ENCODE measurements around the gene JPH4.

The JPH4 gene

GRCh38 chr14:23543403-23543802, 35.2 kb downstream of the JPH4 start:
- DNase-seq (ENCODE audit: low spot score), result no peak
- TF ChIP-seq, protein P1, sequence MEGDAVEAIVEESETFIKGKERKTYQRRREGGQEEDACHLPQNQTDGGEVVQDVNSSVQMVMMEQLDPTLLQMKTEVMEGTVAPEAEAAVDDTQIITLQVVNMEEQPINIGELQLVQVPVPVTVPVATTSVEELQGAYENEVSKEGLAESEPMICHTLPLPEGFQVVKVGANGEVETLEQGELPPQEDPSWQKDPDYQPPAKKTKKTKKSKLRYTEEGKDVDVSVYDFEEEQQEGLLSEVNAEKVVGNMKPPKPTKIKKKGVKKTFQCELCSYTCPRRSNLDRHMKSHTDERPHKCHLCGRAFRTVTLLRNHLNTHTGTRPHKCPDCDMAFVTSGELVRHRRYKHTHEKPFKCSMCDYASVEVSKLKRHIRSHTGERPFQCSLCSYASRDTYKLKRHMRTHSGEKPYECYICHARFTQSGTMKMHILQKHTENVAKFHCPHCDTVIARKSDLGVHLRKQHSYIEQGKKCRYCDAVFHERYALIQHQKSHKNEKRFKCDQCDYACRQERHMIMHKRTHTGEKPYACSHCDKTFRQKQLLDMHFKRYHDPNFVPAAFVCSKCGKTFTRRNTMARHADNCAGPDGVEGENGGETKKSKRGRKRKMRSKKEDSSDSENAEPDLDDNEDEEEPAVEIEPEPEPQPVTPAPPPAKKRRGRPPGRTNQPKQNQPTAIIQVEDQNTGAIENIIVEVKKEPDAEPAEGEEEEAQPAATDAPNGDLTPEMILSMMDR (IDR thresholded peaks at IDR 0.05; ENCODE audit: extremely low read depth, insufficient read depth, missing control alignments), result no peak
- in situ Hi-C loops (cut with MboI; ENCODE audit: low pct_unique_long_range_greater_than_20kb, low sequenced_read_pairs, unreplicated experiment), result loop anchor here (10.0 kb wide), 1 partner anchor 59 kb away; no protein-coding TSS in a partner anchor

DNA sequence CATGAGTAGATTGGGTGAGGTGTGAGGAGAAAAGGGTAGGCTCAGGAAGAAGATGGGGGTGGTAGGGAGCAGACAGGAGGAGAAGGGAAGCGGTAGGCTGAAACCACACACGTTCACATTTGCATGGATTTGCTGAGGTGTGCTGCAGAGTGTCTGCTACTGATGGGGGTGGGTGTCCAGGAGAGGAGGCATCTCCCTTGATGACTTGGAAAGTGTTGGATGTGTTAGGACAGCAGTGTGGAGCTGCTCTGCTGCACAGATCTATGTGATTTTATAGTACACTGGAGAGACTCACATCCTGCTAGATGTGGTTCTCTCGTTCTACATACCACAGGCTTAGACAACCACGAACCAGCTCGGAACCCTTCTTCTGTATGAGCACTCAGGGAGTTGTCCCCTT, 36.3 kb downstream of the JPH4 start:
- in situ Hi-C loops (cut with MboI; ENCODE audit: low pct_unique_long_range_greater_than_20kb, low sequenced_read_pairs, unreplicated experiment), result loop anchor here (10.0 kb wide), 1 partner anchor 57 kb away; no protein-coding TSS in a partner anchor
- TF ChIP-seq, protein P1 (IDR thresholded peaks at IDR 0.05; ENCODE audit: extremely low read depth, insufficient read depth, missing control alignments), result no peak
- no peak for DNase-seq (ENCODE audit: low spot score)

DNA sequence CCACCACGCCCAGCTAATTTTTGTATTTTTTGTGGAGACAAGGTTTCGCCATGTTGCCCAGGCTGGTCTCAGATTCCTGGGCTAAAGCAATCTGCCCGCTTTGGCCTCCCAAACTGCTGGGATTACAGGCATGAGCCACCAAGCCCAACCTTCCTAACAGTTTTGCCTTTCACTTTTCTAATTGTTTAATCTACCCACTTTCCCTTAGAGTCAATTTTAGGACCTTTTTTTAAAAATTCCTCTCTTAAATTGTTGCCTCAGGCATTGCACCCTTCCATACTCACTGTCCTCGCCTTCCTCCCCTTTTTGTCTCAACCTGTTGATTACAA, 38.5 kb downstream of the JPH4 start:
- TF ChIP-seq, protein P1 (IDR thresholded peaks at IDR 0.05; ENCODE audit: extremely low read depth, insufficient read depth, missing control alignments), result no peak
- no peak for DNase-seq (ENCODE audit: low spot score)
- in situ Hi-C loops (cut with MboI; ENCODE audit: low pct_unique_long_range_greater_than_20kb, low sequenced_read_pairs, unreplicated experiment), result loop anchor here (10.0 kb wide), 1 partner anchor 55 kb away; no protein-coding TSS in a partner anchor

DNA sequence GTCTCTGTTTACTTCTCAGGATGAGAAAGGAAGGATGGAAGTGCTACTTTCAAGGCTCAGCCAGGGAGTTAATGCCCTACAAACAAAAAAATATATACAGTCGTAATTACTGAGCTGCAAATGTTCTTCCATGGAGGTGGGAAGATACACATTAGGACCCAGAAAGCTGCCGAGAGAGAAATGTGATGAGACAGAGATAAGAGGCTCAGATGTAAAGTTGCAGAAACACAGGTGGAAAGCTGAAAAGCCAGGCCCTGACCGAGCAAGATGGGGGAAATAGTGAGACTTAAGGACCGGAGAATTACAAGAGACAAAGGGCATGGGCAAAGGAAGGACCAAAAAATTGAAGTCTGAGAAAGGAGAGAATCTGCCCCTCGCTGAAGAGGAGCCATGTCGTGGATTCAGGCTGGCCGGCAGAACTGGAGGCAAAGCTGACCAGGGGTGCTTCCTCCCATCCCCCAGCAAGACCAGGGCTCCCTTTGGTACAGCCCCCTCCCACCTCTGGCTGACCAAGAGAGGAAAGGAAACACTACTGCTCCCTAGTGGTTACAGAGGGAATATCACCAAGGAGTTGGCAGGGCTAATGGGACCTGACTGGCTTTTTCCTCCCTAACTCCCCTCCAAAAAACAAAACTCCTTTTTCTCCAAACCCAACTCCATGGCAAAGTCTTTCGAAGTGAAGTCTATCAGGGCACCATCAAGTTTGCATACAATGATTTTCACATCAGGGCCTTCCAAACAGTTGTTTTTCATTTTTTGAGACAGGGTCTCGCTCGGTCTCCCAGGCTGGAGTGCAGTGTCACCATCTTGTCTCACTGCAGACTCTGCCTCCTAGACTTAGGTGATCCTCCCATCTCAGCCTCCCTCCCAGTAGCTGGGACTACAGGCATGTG, 39.1 kb downstream of the JPH4 start:
- DNase-seq (ENCODE audit: low spot score), result peak; percentile 83
- in situ Hi-C loops (cut with MboI; ENCODE audit: low pct_unique_long_range_greater_than_20kb, low sequenced_read_pairs, unreplicated experiment), result loop anchor here (10.0 kb wide), 1 partner anchor 55 kb away; no protein-coding TSS in a partner anchor
- TF ChIP-seq, protein P1 (IDR thresholded peaks at IDR 0.05; ENCODE audit: extremely low read depth, insufficient read depth, missing control alignments), result peak; percentile 77

GRCh38 chr14:23538785-23539184, 39.8 kb downstream of the JPH4 start:
- in situ Hi-C loops (cut with MboI; ENCODE audit: low pct_unique_long_range_greater_than_20kb, low sequenced_read_pairs, unreplicated experiment), result no loop called here
- TF ChIP-seq, protein P1 (IDR thresholded peaks at IDR 0.05; ENCODE audit: extremely low read depth, insufficient read depth, missing control alignments), result no peak
- DNase-seq (ENCODE audit: low spot score), result no peak

- in situ Hi-C loops (cut with MboI; ENCODE audit: low pct_unique_long_range_greater_than_20kb, low sequenced_read_pairs, unreplicated experiment), result no loop called here
- TF ChIP-seq, protein P1 (IDR thresholded peaks at IDR 0.05; ENCODE audit: extremely low read depth, insufficient read depth, missing control alignments), result no peak
- no peak for DNase-seq (ENCODE audit: low spot score)
Observed at GRCh38 chr14:23538050-23538718, 40.4 kb downstream of the JPH4 start.

Data from GM13977 (cell line).